ENCODE data around the gene TFEB.

The TFEB gene

DNA sequence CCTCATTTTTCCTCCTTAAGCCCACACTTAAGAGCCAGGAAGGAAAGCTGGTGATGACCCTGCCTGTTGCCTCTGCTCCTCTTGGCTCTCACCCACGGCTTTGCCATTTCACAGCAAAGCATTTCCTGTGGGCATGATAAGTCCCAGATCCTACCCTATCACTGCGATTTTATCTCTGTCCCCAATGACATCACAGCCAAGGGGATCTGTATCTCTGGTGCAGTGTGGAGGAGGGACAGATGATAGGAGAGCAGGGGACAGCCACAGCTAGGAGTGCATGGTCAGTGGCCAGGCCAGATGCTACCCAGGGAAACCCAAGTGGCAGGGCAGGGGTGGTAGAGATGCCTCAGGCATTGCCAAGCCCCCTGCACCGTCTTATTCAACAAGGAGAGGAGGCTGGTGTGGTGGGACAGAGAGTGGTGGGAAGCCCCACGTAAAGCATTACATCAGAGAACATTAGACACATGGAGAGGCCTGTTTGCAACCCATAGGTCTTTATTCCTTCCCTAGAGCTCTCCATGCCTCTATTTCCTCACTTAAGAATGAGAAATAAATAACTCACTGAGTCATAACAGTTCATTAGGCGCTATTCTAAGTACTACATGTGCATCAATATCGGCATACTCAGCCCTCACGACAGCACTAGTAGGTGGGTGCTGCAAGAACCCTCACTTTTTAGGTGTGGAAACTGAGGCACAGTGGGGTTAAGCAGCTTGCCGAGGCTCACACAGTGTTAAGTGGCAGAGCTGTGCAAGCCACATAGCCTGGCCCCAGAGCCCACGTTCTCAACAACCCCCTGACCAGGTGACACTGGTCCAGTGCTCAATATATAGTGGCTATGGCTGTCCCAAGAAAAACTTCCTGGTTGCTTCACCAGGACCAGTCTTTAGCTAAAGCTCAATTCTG, 4.6 kb downstream of the TFEB start:
- Histone ChIP-seq H3K9me3 (ENCODE audit: control insufficient read depth, insufficient read depth, low read depth, low read length) (no peaks in the 10 kb centered on the region), H3K36me3 (ENCODE audit: control insufficient read depth in 2 of 2, insufficient read depth in 1 of 2, low read length in 2 of 2) (no peaks in the 10 kb centered on the region), H3K27ac (ENCODE audit: extremely low read depth, low read depth, low read length) (no peak overlapping the region), H3K4me3 (ENCODE audit: low read depth, low read length) (no peak overlapping the region), H3K4me1 (ENCODE audit: control insufficient read depth, insufficient read depth, low read length) (0 out of 2 replicates have a peak, but pooled peaks cover 3% of the 10 kb centered on the region)
- TF ChIP-seq ZNF223 (tag by site-specific recombination; IDR thresholded peaks at IDR 0.05) (no peak), BCL11B (tag by site-specific recombination; IDR thresholded peaks at IDR 0.05; ENCODE audit: low read depth) (no peak), ZBTB7A (tag by site-specific recombination; IDR thresholded peaks at IDR 0.05; ENCODE audit: low read depth) (no peak), EGR2 (tag by site-specific recombination; IDR thresholded peaks at IDR 0.05; ENCODE audit: low read depth) (peak; percentile 78), ZNF175 (tag by site-specific recombination; IDR thresholded peaks at IDR 0.05) (no peak), SP3 (tag by site-specific recombination; IDR thresholded peaks at IDR 0.05) (no peak), ZFHX2 (tag by site-specific recombination; conservative IDR thresholded peaks at IDR 0.05) (peak; percentile 67)
- ChIA-PET CTCF (interaction anchor here (1.0 to 2.6 kb wide), 4 partner anchors 26 to 362 kb away, joined by 3 to 7 read pairs (median 7); no protein-coding TSS in a partner anchor), POLR2A (interaction anchor here (0.6 kb wide), 1 partner anchor 319 kb away, joined by 3 read pairs; no protein-coding TSS in a partner anchor)

DNA sequence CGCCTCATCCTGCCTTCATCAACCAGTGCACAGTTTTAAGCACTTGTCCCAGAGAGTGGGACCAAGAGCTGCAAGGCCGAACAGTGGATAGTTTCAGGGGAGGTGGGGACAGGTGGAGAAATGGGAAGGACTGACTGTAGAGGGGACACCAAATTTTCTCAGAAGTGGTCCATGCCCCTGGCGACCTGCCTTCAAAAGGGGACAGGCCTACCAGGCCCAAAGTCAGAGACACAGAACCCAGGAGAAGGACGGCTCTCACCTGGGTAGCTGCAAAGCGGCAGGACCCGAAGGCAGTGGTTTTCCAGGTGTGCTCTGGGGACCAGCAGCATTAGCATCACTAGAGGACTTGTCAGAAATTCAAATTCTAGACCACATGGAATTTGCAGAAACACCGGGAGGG, 5.8 kb downstream of the TFEB start:
- Histone ChIP-seq H3K4me1 (ENCODE audit: control insufficient read depth, insufficient read depth, low read length) (0 out of 2 replicates have a peak, but pooled peaks cover 3% of the 10 kb centered on the region), H3K27ac (ENCODE audit: extremely low read depth, low read depth, low read length) (no peak overlapping the region), H3K9me3 (ENCODE audit: control insufficient read depth, insufficient read depth, low read depth, low read length) (no peaks in the 10 kb centered on the region), H3K4me3 (ENCODE audit: low read depth, low read length) (no peak overlapping the region), H3K36me3 (ENCODE audit: control insufficient read depth in 2 of 2, insufficient read depth in 1 of 2, low read length in 2 of 2) (no peaks in the 10 kb centered on the region)
- ChIA-PET POLR2A (no interaction called here), CTCF (interaction anchor here (1.1 to 1.8 kb wide), 4 partner anchors 24 to 361 kb away, joined by 4 to 7 read pairs (median 6); no protein-coding TSS in a partner anchor)
- TF ChIP-seq, protein P1, sequence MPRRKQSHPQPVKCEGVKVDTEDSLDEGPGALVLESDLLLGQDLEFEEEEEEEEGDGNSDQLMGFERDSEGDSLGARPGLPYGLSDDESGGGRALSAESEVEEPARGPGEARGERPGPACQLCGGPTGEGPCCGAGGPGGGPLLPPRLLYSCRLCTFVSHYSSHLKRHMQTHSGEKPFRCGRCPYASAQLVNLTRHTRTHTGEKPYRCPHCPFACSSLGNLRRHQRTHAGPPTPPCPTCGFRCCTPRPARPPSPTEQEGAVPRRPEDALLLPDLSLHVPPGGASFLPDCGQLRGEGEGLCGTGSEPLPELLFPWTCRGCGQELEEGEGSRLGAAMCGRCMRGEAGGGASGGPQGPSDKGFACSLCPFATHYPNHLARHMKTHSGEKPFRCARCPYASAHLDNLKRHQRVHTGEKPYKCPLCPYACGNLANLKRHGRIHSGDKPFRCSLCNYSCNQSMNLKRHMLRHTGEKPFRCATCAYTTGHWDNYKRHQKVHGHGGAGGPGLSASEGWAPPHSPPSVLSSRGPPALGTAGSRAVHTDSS (tag by site-specific recombination; IDR thresholded peaks at IDR 0.05) = no peak
- no peak for TF ChIP-seq YY2 (tag by site-specific recombination; IDR thresholded peaks at IDR 0.05)
- TF ChIP-seq ZNF596 (tag by site-specific recombination; IDR thresholded peaks at IDR 0.05) = no peak
- no peak for TF ChIP-seq ZNF324 (tag by site-specific recombination; IDR thresholded peaks at IDR 0.05)
- no peak for TF ChIP-seq ZNF350 (tag by site-specific recombination; IDR thresholded peaks at IDR 0.05)
- TF ChIP-seq, protein P2, sequence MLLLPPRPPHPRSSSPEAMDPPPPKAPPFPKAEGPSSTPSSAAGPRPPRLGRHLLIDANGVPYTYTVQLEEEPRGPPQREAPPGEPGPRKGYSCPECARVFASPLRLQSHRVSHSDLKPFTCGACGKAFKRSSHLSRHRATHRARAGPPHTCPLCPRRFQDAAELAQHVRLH (tag by site-specific recombination; IDR thresholded peaks at IDR 0.05) = no peak
- TF ChIP-seq ZNF148 (tag by site-specific recombination; IDR thresholded peaks at IDR 0.05; ENCODE audit: borderline replicate concordance) = no peak
- no peak for TF ChIP-seq PRDM2 (tag by site-specific recombination; IDR thresholded peaks at IDR 0.05; ENCODE audit: borderline replicate concordance)
- TF ChIP-seq, protein P3, sequence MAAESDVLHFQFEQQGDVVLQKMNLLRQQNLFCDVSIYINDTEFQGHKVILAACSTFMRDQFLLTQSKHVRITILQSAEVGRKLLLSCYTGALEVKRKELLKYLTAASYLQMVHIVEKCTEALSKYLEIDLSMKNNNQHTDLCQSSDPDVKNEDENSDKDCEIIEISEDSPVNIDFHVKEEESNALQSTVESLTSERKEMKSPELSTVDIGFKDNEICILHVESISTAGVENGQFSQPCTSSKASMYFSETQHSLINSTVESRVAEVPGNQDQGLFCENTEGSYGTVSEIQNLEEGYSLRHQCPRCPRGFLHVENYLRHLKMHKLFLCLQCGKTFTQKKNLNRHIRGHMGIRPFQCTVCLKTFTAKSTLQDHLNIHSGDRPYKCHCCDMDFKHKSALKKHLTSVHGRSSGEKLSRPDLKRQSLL (tag by site-specific recombination; IDR thresholded peaks at IDR 0.05) = no peak
- TF ChIP-seq FEZF1 (tag by site-specific recombination; IDR thresholded peaks at IDR 0.05) = no peak
- no peak for TF ChIP-seq ZNF2 (tag by site-specific recombination; IDR thresholded peaks at IDR 0.05)
- TF ChIP-seq ZNF10 (tag by site-specific recombination; IDR thresholded peaks at IDR 0.05) = no peak
